Esophagus muscularis mucosa (tissue), 4 donors: Measurements from ENCODE around the gene IFNK.

ENCODE experiments used
- EP300 ChIP-seq: sonication (generic); formaldehyde crosslinking; IDR thresholded peaks from one replicate; pipeline ENCODE4 v1.6.1; 2017; ENCODE audit warnings: antibody characterized with exemption
- POLR2A ChIP-seq: fragments of 450-650 bp; IDR thresholded peaks from one replicate; pipeline ENCODE4 v1.6.1; 2017; ENCODE audit warnings: antibody characterized with exemption, moderate library complexity, mild to moderate bottlenecking, low read depth
- POLR2AphosphoS5 ChIP-seq, 2 donors: sonication (generic); formaldehyde crosslinking; IDR thresholded peaks; one replicate each; pipeline ENCODE4 v1.6.1; 2017; ENCODE audit warnings: antibody characterized with exemption in 2 of 2
- TF ChIP-seq, protein P1 (sequence below), 3 experiments: fragments of 200-600 bp in 2 of 3; fragments of 450-650 bp in 1 of 3; sonication (generic) in 2 of 3; IDR thresholded peaks; one replicate each; pipeline ENCODE4 v1.5.1; 2017 to 2019; ENCODE audit warnings: antibody characterized with exemption in 3 of 3, mild to moderate bottlenecking in 2 of 3, moderate library complexity in 1 of 3

DNA sequence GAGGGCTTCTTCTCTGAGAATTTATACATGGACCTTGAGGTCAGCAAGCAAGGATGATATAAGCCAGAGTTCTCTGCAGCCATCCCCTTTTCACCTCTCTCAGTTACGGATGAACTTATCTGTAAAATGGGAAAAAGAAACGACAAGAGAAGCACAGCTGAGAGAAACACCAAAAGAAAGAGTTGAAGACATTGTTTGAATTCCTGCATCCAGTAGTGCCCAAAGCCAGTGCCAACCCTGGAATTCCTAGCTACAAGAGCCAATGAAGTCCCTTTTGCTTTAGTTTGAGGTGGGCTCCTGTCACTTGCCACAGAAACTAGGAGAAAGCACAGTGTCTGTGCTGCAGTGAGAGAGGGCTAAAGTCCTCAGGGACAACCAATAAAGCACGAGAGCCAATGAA is 12.1 kb downstream of the IFNK start:
- TF ChIP-seq, protein P1, sequence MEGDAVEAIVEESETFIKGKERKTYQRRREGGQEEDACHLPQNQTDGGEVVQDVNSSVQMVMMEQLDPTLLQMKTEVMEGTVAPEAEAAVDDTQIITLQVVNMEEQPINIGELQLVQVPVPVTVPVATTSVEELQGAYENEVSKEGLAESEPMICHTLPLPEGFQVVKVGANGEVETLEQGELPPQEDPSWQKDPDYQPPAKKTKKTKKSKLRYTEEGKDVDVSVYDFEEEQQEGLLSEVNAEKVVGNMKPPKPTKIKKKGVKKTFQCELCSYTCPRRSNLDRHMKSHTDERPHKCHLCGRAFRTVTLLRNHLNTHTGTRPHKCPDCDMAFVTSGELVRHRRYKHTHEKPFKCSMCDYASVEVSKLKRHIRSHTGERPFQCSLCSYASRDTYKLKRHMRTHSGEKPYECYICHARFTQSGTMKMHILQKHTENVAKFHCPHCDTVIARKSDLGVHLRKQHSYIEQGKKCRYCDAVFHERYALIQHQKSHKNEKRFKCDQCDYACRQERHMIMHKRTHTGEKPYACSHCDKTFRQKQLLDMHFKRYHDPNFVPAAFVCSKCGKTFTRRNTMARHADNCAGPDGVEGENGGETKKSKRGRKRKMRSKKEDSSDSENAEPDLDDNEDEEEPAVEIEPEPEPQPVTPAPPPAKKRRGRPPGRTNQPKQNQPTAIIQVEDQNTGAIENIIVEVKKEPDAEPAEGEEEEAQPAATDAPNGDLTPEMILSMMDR (IDR thresholded peaks at IDR 0.05): no peak
- TF ChIP-seq POLR2A: no peak
- TF ChIP-seq POLR2AphosphoS5 (IDR thresholded peaks at IDR 0.05): no peak
- no peak for TF ChIP-seq EP300
